Measurements from ENCODE around the gene TRPM4. TPM values are rescaled to one million over a fixed set of nuclear protein-coding genes. Genes with fewer than 3 reads are reported as not detected.

TRPM4 gene
- total RNA-seq, 1 donor, result 15.9 TPM

- Histone ChIP-seq H3K4me2 (ENCODE audit: insufficient read depth, low read length) (no peak overlapping the region), H2AFZ (ENCODE audit: low read length) (no peak overlapping the region), H3K4me1 (ENCODE audit: insufficient read depth, low read length) (peaks cover 13% of the 10 kb centered on the region), H4K20me1 (ENCODE audit: insufficient read depth, low read length) (peaks cover 26% of the 10 kb centered on the region), H3K79me2 (ENCODE audit: insufficient read depth, low read length) (peaks cover 28% of the 10 kb centered on the region), H3K4me3 (ENCODE audit: insufficient read depth, low read length) (no peak overlapping the region), H3K9me3 (ENCODE audit: low read depth, low read length) (no peaks in the 10 kb centered on the region), H3K27me3 (ENCODE audit: insufficient read depth, low read length) (peaks cover 3% of the 10 kb centered on the region), H3K27ac (ENCODE audit: low read depth, low read length) (no peak overlapping the region), H3K36me3 (ENCODE audit: insufficient read depth, low read length) (peaks cover 3% of the 10 kb centered on the region)
- DNase-seq (ENCODE audit: insufficient read length, low spot score, missing footprints), result peak; percentile 57
- no peak for TF ChIP-seq CTCF (IDR thresholded peaks at IDR 0.05; ENCODE audit: extremely low read depth, low read depth, low read length)
Measured at GRCh38 chr19:49160450-49161189, 3.0 kb downstream of the TRPM4 start.

- no peaks in the 10 kb centered on the region for H3K27me3 ChIP-seq (ENCODE audit: insufficient read depth, low read length)
- H3K9me3 ChIP-seq (ENCODE audit: low read depth, low read length), result no peaks in the 10 kb centered on the region
- no peak overlapping the region for H3K4me2 ChIP-seq (ENCODE audit: insufficient read depth, low read length)
- TF ChIP-seq CTCF (IDR thresholded peaks at IDR 0.05; ENCODE audit: extremely low read depth, low read depth, low read length), result no peak
- H3K79me2 ChIP-seq (ENCODE audit: insufficient read depth, low read length), result peaks cover 30% of the 10 kb centered on the region
- DNase-seq (ENCODE audit: insufficient read length, low spot score, missing footprints), result peak; percentile 94
- H3K27ac ChIP-seq (ENCODE audit: low read depth, low read length), result no peak overlapping the region
- peaks cover 29% of the 10 kb centered on the region for H4K20me1 ChIP-seq (ENCODE audit: insufficient read depth, low read length)
- H2AFZ ChIP-seq (ENCODE audit: low read length), result no peak overlapping the region
- H3K36me3 ChIP-seq (ENCODE audit: insufficient read depth, low read length), result peaks cover 3% of the 10 kb centered on the region
- H3K4me3 ChIP-seq (ENCODE audit: insufficient read depth, low read length), result no peak overlapping the region
- H3K4me1 ChIP-seq (ENCODE audit: insufficient read depth, low read length), result peaks cover 13% of the 10 kb centered on the region
Measured at GRCh38 chr19:49161987-49162386, 4.4 kb downstream of the TRPM4 start.

DNA sequence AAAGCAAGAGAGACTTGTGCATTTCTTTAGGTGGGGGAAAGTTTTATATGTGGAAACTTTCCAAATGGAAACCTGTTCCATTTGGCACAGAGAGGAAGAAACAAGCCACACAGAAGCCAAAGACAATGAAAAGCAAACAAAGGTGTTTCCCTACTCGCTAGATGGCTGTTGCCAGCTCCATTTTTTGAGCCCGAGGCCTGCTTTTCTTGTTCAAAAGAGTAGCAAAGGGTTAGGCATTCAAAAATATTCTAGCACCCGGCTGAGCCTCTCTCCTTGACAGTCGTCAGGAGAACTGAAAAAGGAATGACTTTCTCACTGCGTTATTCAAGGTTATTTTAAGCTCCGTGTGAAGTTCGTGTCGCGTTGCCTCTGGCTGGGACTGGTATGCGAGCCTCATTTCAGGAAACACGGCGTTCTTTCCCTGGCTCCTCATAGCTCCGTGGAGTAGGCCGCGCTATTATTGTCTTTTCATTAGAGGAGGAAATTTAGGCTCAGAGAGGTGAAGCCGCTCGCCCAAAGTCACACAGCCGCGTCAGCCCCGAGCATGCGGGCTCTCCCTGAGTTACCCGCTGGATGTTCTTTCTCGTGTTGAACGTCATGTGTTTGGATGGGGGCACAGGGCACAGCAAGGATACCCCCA is 7.6 kb downstream of the TRPM4 start:
- peaks cover 12% of the 10 kb centered on the region for H3K79me2 ChIP-seq (ENCODE audit: insufficient read depth, low read length)
- no peaks in the 10 kb centered on the region for H3K27me3 ChIP-seq (ENCODE audit: insufficient read depth, low read length)
- DNase-seq (ENCODE audit: insufficient read length, low spot score, missing footprints), result peak; percentile 61
- no peak overlapping the region for H3K27ac ChIP-seq (ENCODE audit: low read depth, low read length)
- H3K4me3 ChIP-seq (ENCODE audit: insufficient read depth, low read length), result no peak overlapping the region
- H3K4me2 ChIP-seq (ENCODE audit: insufficient read depth, low read length), result no peak overlapping the region
- peaks cover 18% of the 10 kb centered on the region for H4K20me1 ChIP-seq (ENCODE audit: insufficient read depth, low read length)
- peaks cover 6% of the 10 kb centered on the region for H3K4me1 ChIP-seq (ENCODE audit: insufficient read depth, low read length)
- peaks cover 12% of the 10 kb centered on the region for H3K36me3 ChIP-seq (ENCODE audit: insufficient read depth, low read length)
- H3K9me3 ChIP-seq (ENCODE audit: low read depth, low read length), result no peaks in the 10 kb centered on the region
- TF ChIP-seq CTCF (IDR thresholded peaks at IDR 0.05; ENCODE audit: extremely low read depth, low read depth, low read length), result no peak
- H2AFZ ChIP-seq (ENCODE audit: low read length), result no peak overlapping the region

- Histone ChIP-seq H3K9me3 (ENCODE audit: low read depth, low read length) (no peaks in the 10 kb centered on the region), H3K4me3 (ENCODE audit: insufficient read depth, low read length) (no peak overlapping the region), H3K79me2 (ENCODE audit: insufficient read depth, low read length) (peaks cover 7% of the 10 kb centered on the region), H2AFZ (ENCODE audit: low read length) (no peak overlapping the region), H3K4me1 (ENCODE audit: insufficient read depth, low read length) (peaks cover 6% of the 10 kb centered on the region), H4K20me1 (ENCODE audit: insufficient read depth, low read length) (peaks cover 12% of the 10 kb centered on the region), H3K4me2 (ENCODE audit: insufficient read depth, low read length) (no peak overlapping the region), H3K36me3 (ENCODE audit: insufficient read depth, low read length) (peaks cover 18% of the 10 kb centered on the region), H3K27me3 (ENCODE audit: insufficient read depth, low read length) (no peaks in the 10 kb centered on the region), H3K27ac (ENCODE audit: low read depth, low read length) (no peak overlapping the region)
- DNase-seq (ENCODE audit: insufficient read length, low spot score, missing footprints), result no peak
- TF ChIP-seq CTCF (IDR thresholded peaks at IDR 0.05; ENCODE audit: extremely low read depth, low read depth, low read length), result no peak
Measured at GRCh38 chr19:49165865-49166301, 8.3 kb downstream of the TRPM4 start.

All from osteoblast (primary cell).